Measurements from ENCODE around the gene PMPCA.

The PMPCA gene

DNA sequence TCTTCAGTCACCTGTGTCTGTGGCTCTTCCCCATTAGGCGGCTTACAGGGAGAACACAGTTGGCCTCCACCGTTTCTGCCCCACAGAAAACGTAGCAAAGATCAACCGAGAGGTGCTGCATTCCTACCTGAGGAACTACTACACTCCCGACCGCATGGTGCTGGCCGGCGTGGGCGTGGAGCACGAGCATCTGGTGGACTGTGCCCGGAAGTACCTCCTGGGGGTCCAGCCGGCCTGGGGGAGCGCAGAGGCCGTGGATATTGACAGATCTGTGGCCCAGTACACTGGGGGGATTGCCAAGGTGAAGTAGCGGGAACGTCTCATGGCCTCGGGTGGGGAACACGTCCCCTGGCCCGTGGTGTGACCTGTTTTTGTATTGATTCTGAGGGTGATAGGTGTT lies 6.5 kb downstream of the PMPCA start:
- no peak for TF ChIP-seq ZNF214 (tag by site-specific recombination; IDR thresholded peaks at IDR 0.05; ENCODE audit: borderline replicate concordance)
- TF ChIP-seq ZNF837 (tag by site-specific recombination; IDR thresholded peaks at IDR 0.05): no peak
- no peak for TF ChIP-seq ZNF777 (tag by site-specific recombination; IDR thresholded peaks at IDR 0.05; ENCODE audit: borderline replicate concordance)
- no peak for TF ChIP-seq ZBTB11 (tag by site-specific recombination; conservative IDR thresholded peaks at IDR 0.05; ENCODE audit: low read depth)
- TF ChIP-seq ZNF248 (tag by site-specific recombination; IDR thresholded peaks at IDR 0.05): no peak
- TF ChIP-seq ZNF169 (tag by site-specific recombination; IDR thresholded peaks at IDR 0.05): no peak
- no peak for TF ChIP-seq ZNF560 (tag by site-specific recombination; IDR thresholded peaks at IDR 0.05; ENCODE audit: borderline replicate concordance)
- no peak for TF ChIP-seq ZBTB48 (tag by site-specific recombination; IDR thresholded peaks at IDR 0.05)
- no peak for TF ChIP-seq ZNF701 (tag by site-specific recombination; IDR thresholded peaks at IDR 0.05)
- TF ChIP-seq, protein P1, sequence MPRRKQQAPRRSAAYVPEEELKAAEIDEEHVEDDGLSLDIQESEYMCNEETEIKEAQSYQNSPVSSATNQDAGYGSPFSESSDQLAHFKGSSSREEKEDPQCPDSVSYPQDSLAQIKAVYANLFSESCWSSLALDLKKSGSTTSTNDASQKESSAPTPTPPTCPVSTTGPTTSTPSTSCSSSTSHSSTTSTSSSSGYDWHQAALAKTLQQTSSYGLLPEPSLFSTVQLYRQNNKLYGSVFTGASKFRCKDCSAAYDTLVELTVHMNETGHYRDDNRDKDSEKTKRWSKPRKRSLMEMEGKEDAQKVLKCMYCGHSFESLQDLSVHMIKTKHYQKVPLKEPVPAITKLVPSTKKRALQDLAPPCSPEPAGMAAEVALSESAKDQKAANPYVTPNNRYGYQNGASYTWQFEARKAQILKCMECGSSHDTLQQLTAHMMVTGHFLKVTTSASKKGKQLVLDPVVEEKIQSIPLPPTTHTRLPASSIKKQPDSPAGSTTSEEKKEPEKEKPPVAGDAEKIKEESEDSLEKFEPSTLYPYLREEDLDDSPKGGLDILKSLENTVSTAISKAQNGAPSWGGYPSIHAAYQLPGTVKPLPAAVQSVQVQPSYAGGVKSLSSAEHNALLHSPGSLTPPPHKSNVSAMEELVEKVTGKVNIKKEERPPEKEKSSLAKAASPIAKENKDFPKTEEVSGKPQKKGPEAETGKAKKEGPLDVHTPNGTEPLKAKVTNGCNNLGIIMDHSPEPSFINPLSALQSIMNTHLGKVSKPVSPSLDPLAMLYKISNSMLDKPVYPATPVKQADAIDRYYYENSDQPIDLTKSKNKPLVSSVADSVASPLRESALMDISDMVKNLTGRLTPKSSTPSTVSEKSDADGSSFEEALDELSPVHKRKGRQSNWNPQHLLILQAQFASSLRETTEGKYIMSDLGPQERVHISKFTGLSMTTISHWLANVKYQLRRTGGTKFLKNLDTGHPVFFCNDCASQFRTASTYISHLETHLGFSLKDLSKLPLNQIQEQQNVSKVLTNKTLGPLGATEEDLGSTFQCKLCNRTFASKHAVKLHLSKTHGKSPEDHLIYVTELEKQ (tag by site-specific recombination; IDR thresholded peaks at IDR 0.05; ENCODE audit: borderline replicate concordance): no peak
- Histone ChIP-seq H3K9me3 (ENCODE audit: control insufficient read depth, insufficient read depth, low read depth, low read length) (no peaks in the 10 kb centered on the region), H3K4me3 (ENCODE audit: low read depth, low read length) (no peak overlapping the region), H3K36me3 (ENCODE audit: control insufficient read depth in 2 of 2, insufficient read depth in 1 of 2, low read length in 2 of 2) (peaks cover 21 to 95% of the 10 kb centered on the region in 2 experiments), H3K27ac (ENCODE audit: extremely low read depth, low read depth, low read length) (no peak overlapping the region), H3K4me1 (ENCODE audit: control insufficient read depth, insufficient read depth, low read length) (peaks cover 5% of the 10 kb centered on the region)
- ChIA-PET POLR2A (interaction anchor here (0.7 to 2.3 kb wide), 2 partner anchors 9 to 179 kb away, joined by 3 to 10 read pairs; no protein-coding TSS in a partner anchor), CTCF (interaction anchor here (1.2 kb wide), 1 partner anchor 54 kb away, joined by 3 read pairs; the partner anchor contains the start of gene DNLZ)

DNA sequence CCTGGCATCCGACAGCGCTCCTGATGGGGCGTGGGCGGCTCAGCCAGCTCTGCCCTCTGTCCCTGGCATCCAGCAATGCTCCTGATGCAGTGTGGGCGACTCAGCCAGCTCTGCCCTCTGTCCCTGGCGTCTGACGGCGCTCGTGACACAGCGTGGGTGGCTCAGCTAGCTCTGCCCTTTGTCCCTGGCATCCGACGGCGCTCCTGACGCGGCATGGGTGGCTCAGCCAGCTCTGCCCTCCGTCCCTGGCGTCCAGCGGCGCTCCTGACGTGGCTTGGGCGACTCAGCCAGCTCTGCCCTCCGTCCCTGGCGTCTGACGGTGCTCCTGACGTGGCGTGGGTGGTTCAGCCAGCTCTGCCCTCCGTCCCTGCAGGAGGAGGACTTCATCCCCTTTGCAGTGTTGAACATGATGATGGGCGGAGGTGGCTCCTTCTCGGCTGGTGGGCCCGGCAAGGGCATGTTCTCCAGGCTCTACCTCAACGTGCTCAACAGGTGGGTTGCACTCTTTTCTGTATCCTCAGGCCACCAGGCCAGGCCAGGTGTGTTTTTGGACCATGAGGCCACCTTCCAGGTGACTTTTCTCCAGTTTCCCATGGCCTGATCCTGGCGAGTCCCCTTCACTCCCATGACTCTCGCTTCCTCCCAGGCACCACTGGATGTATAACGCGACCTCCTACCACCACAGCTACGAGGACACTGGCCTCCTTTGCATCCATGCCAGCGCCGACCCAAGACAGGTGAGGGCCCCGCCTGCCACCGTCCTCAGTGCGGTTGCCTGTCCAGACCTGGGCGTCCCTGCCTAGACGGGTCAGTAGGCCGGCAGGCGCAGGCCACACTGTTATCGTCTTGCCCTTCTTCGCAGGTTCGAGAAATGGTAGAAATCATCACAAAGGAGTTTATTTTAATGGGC lies 8.0 kb downstream of the PMPCA start:
- no peaks in the 10 kb centered on the region for H3K4me1 ChIP-seq (ENCODE audit: control insufficient read depth, insufficient read depth, low read length)
- ChIA-PET CTCF (interaction anchor here (0.7 to 0.9 kb wide), 2 partner anchors 67 to 195 kb away, joined by 4 read pairs; no protein-coding TSS in a partner anchor), POLR2A (interaction anchor here (1.6 kb wide), 1 partner anchor 7 kb away, joined by 3 read pairs; the partner anchor contains the start of genes ENTR1 and PMPCA)
- no peak overlapping the region for H3K4me3 ChIP-seq (ENCODE audit: low read depth, low read length)
- H3K36me3 ChIP-seq (ENCODE audit: control insufficient read depth in 2 of 2, insufficient read depth in 1 of 2, low read length in 2 of 2): peaks cover 21 to 96% of the 10 kb centered on the region in 2 experiments
- TF ChIP-seq SCRT1 (tag by site-specific recombination; IDR thresholded peaks at IDR 0.05; ENCODE audit: borderline replicate concordance): peak; percentile 87
- peak; percentile 92 for TF ChIP-seq SCRT2 (tag by site-specific recombination; IDR thresholded peaks at IDR 0.05)
- no peak for TF ChIP-seq SALL2 (tag by site-specific recombination; IDR thresholded peaks at IDR 0.05; ENCODE audit: borderline replicate concordance)
- H3K9me3 ChIP-seq (ENCODE audit: control insufficient read depth, insufficient read depth, low read depth, low read length): no peaks in the 10 kb centered on the region
- no peak overlapping the region for H3K27ac ChIP-seq (ENCODE audit: extremely low read depth, low read depth, low read length)
